DND-41 (cell line): ENCODE data around the gene OTOS.

ENCODE experiments used
- ATAC-seq: fragments of 200-7000 bp; cut with Tn5 transposase; 3 replicates; pipeline ENCODE4 v1.9.1; 2021; ENCODE audit warnings: low read depth; ENCODE audit not compliant: insufficient read depth
- DNase-seq: peaks from one replicate; pipeline ENCODE4 v3.0.0-alpha.2; 2020
- H2AFZ ChIP-seq: 2 replicates; pipeline ENCODE4 v1.6.0; 2012; ENCODE audit warnings: low read depth, low read length
- H3K27ac ChIP-seq: 2 replicates; pipeline ENCODE4 v1.5.1; 2012; ENCODE audit warnings: low read length, inconsistent platforms
- H3K27me3 ChIP-seq: fragments of 200-600 bp; sonication (generic); 2 replicates; pipeline ENCODE4 v1.6.0; 2012; ENCODE audit warnings: low read length, mild to moderate bottlenecking, inconsistent platforms; ENCODE audit not compliant: insufficient read depth, poor library complexity
- H3K36me3 ChIP-seq: 2 replicates; pipeline ENCODE4 v1.5.1; 2012; ENCODE audit warnings: low read length, inconsistent platforms; ENCODE audit not compliant: insufficient read depth
- H3K4me1 ChIP-seq: 2 replicates; pipeline ENCODE4 v1.5.1; 2012; ENCODE audit warnings: mild to moderate bottlenecking, low read length; ENCODE audit not compliant: insufficient read depth
- H3K4me2 ChIP-seq: 2 replicates; pipeline ENCODE4 v1.6.0; 2012; ENCODE audit warnings: mild to moderate bottlenecking, moderate library complexity, low read length, inconsistent platforms; ENCODE audit not compliant: insufficient read depth
- H3K4me3 ChIP-seq, 2 experiments: fragments of 200-600 bp in 1 of 2; shearing (Covaris generic) in 1 of 2; 2 replicates each; pipeline ENCODE4 v1.5.1; 2012 to 2016; ENCODE audit warnings: inconsistent platforms in 2 of 2, low read length in 2 of 2, mild to moderate bottlenecking in 2 of 2, low read depth in 1 of 2, moderate library complexity in 1 of 2
- H3K79me2 ChIP-seq: 2 replicates; pipeline ENCODE4 v1.6.0; 2012; ENCODE audit warnings: low read length, inconsistent platforms; ENCODE audit not compliant: insufficient read depth
- H3K9ac ChIP-seq: 2 replicates; pipeline ENCODE4 v1.6.0; 2012; ENCODE audit warnings: low read depth, mild to moderate bottlenecking, inconsistent platforms, low read length, moderate library complexity
- H3K9me3 ChIP-seq: 2 replicates; pipeline ENCODE4 v1.5.1; 2012; ENCODE audit warnings: low read length, moderate library complexity, mild to moderate bottlenecking, inconsistent platforms; ENCODE audit not compliant: insufficient read depth, severe bottlenecking
- H4K20me1 ChIP-seq: 2 replicates; pipeline ENCODE4 v1.6.0; 2012; ENCODE audit warnings: low read length; ENCODE audit not compliant: insufficient read depth
- EZH2 ChIP-seq: IDR thresholded peaks from 3 replicates; pipeline ENCODE4 v1.6.1; 2012; ENCODE audit warnings: borderline replicate concordance, low read depth, mild to moderate bottlenecking, moderate library complexity, low read length, inconsistent platforms; ENCODE audit not compliant: severe bottlenecking
- TF ChIP-seq, protein P1 (sequence below): IDR thresholded peaks from 2 replicates; pipeline ENCODE4 v1.5.1; 2012; ENCODE audit warnings: borderline replicate concordance, low read length, moderate library complexity, mild to moderate bottlenecking; ENCODE audit not compliant: poor library complexity, severe bottlenecking; ENCODE audit errors: extremely low read depth

OTOS gene

DNA sequence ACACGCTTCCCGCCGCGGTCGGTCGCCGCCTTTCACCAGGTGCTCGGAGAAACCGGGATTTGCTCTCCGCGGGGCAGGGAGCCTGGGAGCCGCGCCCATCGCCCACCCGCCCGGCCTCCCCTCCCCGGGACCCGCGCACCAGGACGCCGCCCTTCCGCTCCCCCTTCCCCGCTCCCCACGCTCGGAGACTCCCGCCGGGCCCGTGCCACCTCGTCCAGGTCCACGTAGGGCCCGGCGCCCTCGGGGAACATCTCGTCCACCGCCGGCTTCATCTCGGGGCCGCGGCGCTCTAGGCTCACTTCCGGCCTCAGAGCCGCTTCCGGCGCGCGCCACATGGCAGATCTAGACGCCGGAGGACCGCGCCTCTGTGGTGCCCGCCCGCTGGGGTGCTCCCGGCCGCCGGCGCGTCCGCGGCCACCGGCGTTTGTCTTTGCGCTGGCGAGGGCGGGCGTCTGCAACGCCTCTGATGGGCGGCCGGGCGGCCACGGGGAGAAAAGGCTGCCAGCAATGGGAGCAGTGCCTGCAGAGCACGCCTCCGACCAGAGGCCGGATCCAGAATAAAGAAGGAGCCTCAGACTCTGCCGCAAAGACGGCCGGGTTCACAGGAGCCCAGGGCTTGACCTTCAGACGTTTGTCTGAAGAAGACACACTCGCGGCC is 4.3 kb downstream of the OTOS start, which contains the start of gene COPS9:
Gene COPS9 (minus strand): TSS at position 293 of the 658 bp plus-strand sequence. CDS start 21 bp downstream, at position 272.
- Histone ChIP-seq H3K27ac (peak within 1 kb of the TSS; percentile 78), H3K9ac (peak within 1 kb of the TSS; percentile 92), H3K4me2 (peak within 1 kb of the TSS; percentile 99), H3K27me3 (peaks cover 2% of the 10 kb centered on the region), H3K36me3 (peaks cover 31% of the 10 kb centered on the region), H3K4me1 (peaks cover 26% of the 10 kb centered on the region), H4K20me1 (peaks cover 15% of the 10 kb centered on the region), H3K4me3 (peak within 1 kb of the TSS; percentile 91 to 93), H3K79me2 (peaks cover 35% of the 10 kb centered on the region), H3K9me3 (no peaks in the 10 kb centered on the region), H2AFZ (peak within 1 kb of the TSS; percentile 100)
- DNase-seq: peak; percentile 88
- TF ChIP-seq, protein P1, sequence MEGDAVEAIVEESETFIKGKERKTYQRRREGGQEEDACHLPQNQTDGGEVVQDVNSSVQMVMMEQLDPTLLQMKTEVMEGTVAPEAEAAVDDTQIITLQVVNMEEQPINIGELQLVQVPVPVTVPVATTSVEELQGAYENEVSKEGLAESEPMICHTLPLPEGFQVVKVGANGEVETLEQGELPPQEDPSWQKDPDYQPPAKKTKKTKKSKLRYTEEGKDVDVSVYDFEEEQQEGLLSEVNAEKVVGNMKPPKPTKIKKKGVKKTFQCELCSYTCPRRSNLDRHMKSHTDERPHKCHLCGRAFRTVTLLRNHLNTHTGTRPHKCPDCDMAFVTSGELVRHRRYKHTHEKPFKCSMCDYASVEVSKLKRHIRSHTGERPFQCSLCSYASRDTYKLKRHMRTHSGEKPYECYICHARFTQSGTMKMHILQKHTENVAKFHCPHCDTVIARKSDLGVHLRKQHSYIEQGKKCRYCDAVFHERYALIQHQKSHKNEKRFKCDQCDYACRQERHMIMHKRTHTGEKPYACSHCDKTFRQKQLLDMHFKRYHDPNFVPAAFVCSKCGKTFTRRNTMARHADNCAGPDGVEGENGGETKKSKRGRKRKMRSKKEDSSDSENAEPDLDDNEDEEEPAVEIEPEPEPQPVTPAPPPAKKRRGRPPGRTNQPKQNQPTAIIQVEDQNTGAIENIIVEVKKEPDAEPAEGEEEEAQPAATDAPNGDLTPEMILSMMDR: peak; percentile 9
- TF ChIP-seq EZH2: no peak
- ATAC-seq: peak; percentile 98

DNA sequence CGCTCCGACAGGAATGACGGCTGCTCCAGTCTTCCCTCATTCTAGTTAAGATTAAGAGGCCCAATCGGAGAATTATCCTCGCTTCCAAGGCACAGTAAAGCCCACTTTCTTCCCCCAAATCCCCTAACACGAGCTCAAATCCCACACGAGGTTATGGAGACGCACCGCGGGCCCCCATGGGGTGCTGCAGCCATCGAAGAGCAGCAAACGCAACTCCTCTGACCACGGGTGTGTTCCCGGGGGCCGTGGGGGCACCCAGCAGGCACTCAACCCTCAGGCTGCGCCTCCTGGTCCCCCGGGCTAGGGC is 4.8 kb downstream of the OTOS start:
- peak overlapping the region; percentile 99 for H3K4me2 ChIP-seq
- peaks cover 36% of the 10 kb centered on the region for H3K36me3 ChIP-seq
- peaks cover 26% of the 10 kb centered on the region for H3K4me1 ChIP-seq
- DNase-seq: no peak
- H3K9ac ChIP-seq: peak overlapping the region; percentile 92
- TF ChIP-seq, protein P1: no peak
- no peak for TF ChIP-seq EZH2
- peak overlapping the region; percentile 100 for H2AFZ ChIP-seq
- H3K27me3 ChIP-seq: no peaks in the 10 kb centered on the region
- peak overlapping the region; percentile 91 to 93 for H3K4me3 ChIP-seq
- peak; percentile 36; the same call in 2 of the 3 replicates for ATAC-seq
- peak overlapping the region; percentile 78 for H3K27ac ChIP-seq
- no peaks in the 10 kb centered on the region for H3K9me3 ChIP-seq
- H4K20me1 ChIP-seq: peaks cover 15% of the 10 kb centered on the region
- peaks cover 35% of the 10 kb centered on the region for H3K79me2 ChIP-seq

GRCh38 chr2:240134956-240135520 is 5.4 kb downstream of the OTOS start:
- no peaks in the 10 kb centered on the region for H3K9me3 ChIP-seq
- H3K27ac ChIP-seq: peak overlapping the region; percentile 78
- no peaks in the 10 kb centered on the region for H3K27me3 ChIP-seq
- peaks cover 35% of the 10 kb centered on the region for H3K79me2 ChIP-seq
- H3K4me2 ChIP-seq: peak overlapping the region; percentile 99
- peak overlapping the region; percentile 92 for H3K9ac ChIP-seq
- H3K36me3 ChIP-seq: peaks cover 42% of the 10 kb centered on the region
- H4K20me1 ChIP-seq: peaks cover 15% of the 10 kb centered on the region
- no peak for TF ChIP-seq EZH2
- TF ChIP-seq, protein P1: no peak
- peaks cover 26% of the 10 kb centered on the region for H3K4me1 ChIP-seq
- ATAC-seq: no peak
- peak overlapping the region; percentile 100; the same call in 1 of the 2 replicates for H2AFZ ChIP-seq
- peak; percentile 4 for DNase-seq
- peak overlapping the region; percentile 91 to 93 for H3K4me3 ChIP-seq
